Lower leg skin (tissue), 3 donors: ENCODE data around the gene UTP14A.

ENCODE experiments used
- POLR2A ChIP-seq, 2 donors: fragments of 450-650 bp; IDR thresholded peaks; one replicate each; pipeline ENCODE4 v1.6.1; 2016 to 2017; ENCODE audit warnings: antibody characterized with exemption in 2 of 2, mild to moderate bottlenecking in 1 of 2, moderate library complexity in 1 of 2
- TF ChIP-seq, protein P1 (sequence below), 3 donors: fragments of 450-650 bp; IDR thresholded peaks; one replicate each; pipeline ENCODE4 v1.5.1; 2016; ENCODE audit warnings: antibody characterized with exemption in 3 of 3, mild to moderate bottlenecking in 3 of 3, moderate library complexity in 2 of 3

DNA sequence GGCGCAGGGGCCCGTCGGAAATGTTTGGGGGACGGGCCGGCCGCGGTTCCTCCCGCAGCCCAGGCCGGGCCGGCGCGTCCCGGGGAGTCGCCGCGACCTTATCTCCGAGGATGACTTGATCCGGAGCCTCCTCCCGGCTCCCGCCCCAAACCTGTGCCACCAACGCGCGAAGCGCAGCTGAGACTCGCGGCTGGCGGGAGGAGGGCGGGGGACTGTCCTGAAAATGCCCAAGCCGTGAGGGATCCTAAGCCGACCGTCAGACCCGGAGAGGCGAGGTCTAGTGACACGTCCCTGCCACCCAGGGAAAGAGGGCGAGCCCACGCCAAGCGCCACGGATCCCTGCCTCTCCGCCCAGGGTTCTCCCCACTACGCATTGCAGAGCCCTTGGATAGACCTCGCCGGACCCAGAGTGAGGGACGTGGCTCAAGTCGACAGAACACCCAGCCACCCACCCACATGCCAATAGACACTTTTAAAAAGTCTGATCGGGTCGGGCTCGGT, 26.9 kb downstream of the UTP14A start:
- TF ChIP-seq POLR2A (IDR thresholded peaks at IDR 0.05): no peak
- TF ChIP-seq, protein P1, sequence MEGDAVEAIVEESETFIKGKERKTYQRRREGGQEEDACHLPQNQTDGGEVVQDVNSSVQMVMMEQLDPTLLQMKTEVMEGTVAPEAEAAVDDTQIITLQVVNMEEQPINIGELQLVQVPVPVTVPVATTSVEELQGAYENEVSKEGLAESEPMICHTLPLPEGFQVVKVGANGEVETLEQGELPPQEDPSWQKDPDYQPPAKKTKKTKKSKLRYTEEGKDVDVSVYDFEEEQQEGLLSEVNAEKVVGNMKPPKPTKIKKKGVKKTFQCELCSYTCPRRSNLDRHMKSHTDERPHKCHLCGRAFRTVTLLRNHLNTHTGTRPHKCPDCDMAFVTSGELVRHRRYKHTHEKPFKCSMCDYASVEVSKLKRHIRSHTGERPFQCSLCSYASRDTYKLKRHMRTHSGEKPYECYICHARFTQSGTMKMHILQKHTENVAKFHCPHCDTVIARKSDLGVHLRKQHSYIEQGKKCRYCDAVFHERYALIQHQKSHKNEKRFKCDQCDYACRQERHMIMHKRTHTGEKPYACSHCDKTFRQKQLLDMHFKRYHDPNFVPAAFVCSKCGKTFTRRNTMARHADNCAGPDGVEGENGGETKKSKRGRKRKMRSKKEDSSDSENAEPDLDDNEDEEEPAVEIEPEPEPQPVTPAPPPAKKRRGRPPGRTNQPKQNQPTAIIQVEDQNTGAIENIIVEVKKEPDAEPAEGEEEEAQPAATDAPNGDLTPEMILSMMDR (IDR thresholded peaks at IDR 0.05): no peak
